HuH-7 (cell line): ENCODE results near the gene SLAIN1.

Experiments used
- DNase-seq: peaks from one replicate; pipeline ENCODE4 v3.0.0; 2011; ENCODE audit warnings: low spot score

The SLAIN1 gene

GRCh38 chr13:77714119-77714755 is 16.8 kb downstream of the SLAIN1 start:
- no peak for DNase-seq

GRCh38 chr13:77715233-77715891 is 17.9 kb downstream of the SLAIN1 start:
- no peak for DNase-seq

DNA sequence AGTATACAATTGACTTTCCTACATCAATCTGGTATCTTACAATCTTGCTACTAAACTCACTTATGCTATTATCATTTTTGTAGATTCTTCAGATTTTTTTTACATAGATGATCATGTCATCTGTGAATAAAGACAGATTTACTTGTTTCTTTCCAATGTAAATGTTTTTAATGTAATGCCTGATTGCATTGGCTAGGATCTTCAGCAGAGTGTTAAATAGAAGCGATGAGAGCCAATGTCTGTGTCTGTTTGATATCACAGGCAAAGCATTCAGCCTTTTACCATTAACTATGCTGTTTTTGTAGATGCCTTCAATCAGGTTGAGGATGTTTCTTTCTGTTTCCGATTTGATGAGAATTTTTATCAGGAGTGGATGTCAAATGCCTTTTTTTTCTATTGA is 19.2 kb downstream of the SLAIN1 start:
- DNase-seq = no peak

DNA sequence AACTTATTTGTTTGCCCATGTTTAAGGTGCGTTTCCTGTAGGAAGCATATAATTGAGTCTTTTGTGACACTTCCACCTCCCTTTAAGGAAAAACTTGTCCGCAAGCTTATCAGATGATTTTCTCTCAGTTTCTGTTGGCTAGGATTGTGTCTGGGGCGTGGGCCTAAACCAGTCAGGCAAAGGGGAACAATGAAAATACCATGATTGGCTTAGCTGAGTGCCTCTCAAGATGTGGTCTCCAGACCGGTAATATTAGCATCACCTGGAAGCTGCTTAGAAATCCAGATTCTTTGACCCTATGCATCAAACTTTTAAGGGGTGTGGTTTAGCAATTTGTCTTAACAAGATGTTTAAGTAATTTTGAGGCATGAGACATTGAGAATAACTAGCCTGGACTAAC is 20.0 kb downstream of the SLAIN1 start:
- no peak for DNase-seq

- DNase-seq = no peak
Measured at GRCh38 chr13:77719128-77719527, 21.6 kb downstream of the SLAIN1 start.

GRCh38 chr13:77720988-77721387 is 23.5 kb downstream of the SLAIN1 start:
- no peak for DNase-seq

DNA sequence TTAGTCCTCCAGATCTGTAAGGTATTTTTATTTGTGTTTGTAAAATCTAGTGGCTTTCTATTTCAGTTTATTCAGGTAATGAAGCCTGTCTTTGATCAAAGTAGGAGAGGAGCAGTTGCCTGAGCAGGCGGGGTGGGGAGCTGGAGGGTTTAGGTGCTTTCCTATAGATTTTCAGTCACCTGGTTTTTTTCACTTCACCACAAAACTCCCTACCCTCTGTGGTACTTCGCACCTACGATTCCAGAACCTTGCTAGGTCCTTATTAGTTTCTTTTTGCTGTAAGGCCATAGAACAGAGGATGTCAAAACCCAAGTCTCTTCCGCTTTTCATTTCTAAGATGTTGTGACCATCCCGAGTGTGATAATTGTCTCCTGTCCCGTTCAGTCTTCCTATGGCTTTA is 26.6 kb downstream of the SLAIN1 start:
- no peak for DNase-seq

GRCh38 chr13:77725071-77725470 is 27.6 kb downstream of the SLAIN1 start:
- DNase-seq = no peak

DNA sequence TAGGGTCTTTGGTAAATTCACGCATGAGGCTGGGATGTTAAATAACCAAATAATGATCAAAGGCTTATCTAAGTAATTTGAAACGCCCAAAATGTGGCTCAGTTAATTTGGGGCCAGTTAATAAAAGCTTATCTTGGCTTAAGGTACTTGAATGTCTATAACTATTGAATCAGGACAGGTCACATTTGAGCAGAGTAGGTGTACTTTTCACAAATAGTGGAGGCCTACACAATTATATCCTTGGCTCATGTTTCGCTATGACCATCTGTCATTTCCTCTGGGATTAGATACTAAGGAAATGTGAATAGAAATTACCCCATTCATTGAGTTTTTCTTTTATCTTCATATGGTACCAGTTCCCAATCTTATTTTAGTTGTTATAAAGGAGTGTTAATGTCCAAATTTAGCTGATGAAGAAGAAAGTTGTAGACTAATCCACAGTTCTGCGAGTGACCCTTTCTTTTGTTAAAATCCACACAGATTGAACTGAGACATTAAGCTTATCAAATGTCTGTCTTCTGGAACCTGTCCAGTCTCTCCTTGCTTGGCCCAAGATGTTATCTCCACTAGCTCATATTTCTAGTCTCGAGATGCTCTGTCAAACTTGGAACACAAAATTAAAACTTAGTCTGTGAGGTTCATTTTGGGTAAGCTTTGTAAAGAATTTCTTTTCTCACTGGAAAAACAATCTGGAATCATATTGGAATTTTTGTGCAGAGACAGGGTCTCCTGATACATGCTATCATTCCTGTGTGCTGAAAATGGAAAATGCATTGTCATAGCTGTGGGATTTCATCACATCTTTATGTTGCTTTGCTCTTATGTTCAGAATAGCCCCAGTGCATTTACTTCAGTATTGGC is 31.0 kb downstream of the SLAIN1 start:
- no peak for DNase-seq

DNA sequence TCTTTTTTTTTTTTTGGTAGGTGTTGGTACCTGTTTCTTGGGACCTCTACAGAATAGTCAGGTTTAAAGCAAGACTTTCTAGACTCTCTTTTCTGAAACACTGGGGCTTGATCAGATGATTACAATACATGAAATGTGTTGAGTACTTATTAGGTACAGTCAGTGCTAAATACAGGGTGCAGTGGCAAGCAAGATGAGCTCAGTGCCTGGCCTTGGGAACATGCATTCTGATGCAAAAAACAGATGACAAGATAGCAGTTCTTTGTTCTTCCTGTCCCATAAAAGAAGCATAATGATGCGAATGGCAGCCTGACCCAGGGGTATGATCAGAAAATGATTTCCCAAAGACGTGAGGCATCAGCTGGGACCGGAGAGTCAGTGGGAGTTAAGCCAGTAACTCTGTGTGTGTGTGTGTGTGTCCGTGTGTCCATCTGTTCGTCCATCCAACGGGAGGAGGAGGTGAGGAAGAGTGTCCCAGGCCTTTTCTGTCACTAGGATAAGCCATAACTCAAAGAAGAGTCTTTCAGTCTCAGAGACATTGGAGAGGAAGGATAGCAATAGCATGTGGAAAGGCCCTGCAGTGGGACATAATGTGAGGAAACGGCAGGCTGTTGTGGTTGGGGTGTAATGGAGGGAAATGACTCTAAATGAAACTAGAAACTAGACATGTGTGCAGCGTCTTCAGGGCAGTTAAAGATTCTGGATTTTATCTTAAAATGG is 32.2 kb downstream of the SLAIN1 start:
- no peak for DNase-seq

- DNase-seq = no peak
Measured at GRCh38 chr13:77730572-77730971, 33.1 kb downstream of the SLAIN1 start.

DNA sequence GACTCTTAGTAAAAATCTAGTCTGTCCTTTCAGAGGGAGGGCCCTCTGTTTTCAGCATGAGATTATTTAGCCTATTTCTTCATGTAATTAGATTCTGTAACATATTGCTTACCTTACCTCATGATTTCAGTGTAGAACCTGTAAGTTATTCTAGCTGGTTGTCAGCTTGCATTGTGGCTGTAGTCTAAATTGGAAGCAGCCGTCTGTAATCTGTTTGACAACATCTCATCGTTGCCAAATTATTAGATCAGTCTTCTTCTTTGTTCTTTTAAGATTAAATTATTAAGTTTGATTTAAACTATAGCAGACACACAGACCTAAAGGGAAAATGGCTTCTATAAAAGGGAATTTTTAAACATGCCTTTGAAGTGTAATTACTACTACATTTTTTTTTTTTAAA is 34.8 kb downstream of the SLAIN1 start:
- DNase-seq = no peak

DNA sequence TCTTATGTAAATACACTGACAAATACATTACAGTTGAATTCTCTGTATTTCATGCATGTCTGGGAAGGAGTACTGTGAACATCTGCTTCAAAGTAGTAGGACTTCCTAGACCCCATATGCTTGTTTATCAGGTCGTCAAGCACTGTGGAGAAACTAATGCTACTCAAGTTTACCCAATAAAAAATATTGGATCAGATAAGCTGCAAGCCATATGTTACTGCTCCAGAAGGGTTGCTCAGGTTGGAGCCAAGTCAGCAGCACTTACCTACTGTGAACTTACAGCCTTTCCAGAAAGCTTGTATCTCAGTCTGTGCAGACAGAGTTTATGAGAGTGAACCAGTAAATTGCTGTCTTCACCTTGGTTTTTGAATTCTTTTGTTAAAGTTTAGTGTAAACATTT is 36.2 kb downstream of the SLAIN1 start:
- no peak for DNase-seq

GRCh38 chr13:77737583-77738200 is 40.2 kb downstream of the SLAIN1 start:
- no peak for DNase-seq

DNA sequence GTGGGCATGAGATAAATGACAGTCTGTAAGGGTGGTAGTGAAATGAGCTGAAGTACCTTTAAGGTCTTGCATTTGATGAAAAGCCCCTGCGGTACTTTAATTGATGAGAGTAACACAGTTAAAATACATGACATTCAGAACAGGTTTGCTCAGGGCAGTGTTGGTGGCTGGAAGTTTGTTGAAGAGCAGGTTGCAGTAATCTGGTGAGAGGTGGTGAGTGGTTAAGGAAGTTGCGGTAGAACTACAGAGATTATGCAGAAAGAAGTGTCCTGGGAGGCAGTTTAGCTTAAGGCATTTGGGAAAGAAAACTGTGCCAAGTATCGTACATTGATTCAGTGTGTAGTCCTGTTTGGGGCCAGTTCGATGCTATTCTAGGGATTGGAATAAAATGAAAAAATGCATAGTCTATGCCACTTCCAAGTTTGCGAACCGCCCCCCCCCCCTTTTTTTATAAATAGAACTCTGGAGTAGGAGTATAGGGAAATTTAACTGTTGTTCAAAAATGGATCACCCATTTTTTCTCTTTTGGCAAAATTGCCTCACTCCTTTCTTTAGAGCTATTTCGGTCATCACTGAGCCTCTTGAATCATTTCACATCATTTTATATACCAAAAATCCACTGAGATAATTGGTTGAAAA is 42.7 kb downstream of the SLAIN1 start:
- DNase-seq = no peak

DNA sequence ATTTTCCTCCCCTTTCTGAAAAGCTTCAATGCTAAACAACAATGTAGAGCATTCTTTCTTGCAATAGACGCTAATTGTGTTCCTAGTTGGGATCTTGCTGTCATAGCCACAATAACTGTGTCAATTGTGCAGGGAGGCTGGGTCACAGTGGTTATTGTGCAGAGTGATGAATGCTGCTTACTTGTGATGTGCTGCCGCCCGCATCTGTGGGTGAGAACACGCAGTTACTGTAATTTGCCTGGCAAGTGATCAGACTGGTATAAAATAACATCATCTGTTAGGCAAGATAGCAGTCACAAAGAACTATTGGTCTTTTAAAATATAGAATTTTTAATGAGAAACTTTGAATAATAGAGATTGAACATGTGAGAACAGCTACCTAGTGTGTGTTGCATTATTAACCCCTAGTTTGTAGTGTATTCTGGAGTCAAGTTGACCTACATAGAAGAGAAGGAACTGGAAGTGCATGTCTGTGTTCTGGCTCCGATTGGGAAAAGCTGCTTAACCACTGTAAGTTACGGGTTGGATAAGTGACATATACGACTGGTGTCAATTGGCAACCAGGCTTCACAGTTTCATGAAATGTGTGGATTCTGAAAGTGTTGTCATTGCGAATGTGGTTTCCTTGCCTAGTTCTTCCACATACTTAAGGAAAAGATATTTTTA is 43.6 kb downstream of the SLAIN1 start:
- no peak for DNase-seq

GRCh38 chr13:77741597-77741972 is 44.1 kb downstream of the SLAIN1 start:
- DNase-seq = no peak

DNA sequence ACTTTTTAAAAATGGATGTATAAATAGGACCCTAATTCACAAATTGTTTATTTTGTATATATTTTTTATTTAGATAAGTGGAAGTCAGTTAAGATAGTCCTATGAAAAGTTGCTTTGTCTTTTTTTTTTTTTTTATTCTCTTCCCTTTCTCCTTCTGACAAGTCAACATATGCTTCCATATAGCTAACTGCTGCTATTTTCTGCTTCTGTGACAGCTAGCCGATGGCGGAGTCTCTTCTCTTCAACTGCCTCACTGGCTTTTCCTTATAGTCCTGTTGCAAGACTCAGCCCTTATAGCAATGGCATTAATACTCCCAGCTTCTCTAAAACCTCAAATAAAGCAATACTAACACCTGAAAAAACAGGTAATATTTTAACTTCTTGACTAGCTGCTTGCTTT is 45.3 kb downstream of the SLAIN1 start:
- no peak for DNase-seq

DNA sequence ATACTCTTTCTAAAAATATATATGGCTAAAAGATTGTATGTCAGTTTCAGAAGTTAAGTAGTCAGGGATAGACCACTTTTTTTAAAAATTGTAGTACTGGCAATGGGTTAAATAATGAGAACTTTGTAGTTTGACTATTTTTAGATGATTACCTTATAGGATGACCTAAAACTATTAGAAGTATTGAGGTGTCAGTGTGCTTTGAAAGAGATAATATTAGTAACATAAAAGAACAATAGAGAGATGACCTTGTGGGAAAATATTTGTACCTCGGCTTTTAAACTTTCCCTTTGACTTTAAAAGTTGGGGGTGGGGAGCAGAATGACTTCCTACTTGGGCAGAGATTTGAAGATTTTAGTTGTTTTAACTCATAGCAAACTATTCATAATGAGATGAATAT is 48.3 kb downstream of the SLAIN1 start:
- no peak for DNase-seq

GRCh38 chr13:77749344-77749880 is 51.9 kb downstream of the SLAIN1 start:
- DNase-seq = no peak
